Activated CD8-positive, alpha-beta memory T cell treated with anti-CD3 and anti-CD28 coated beads for 36 hours (primary cell): Measurements from ENCODE around the gene ZNF442. TPM values are rescaled to one million over a fixed set of nuclear protein-coding genes. Genes with fewer than 3 reads are reported as not detected.
"Not testable (repeated sequence)": the region's sequence is repeated elsewhere in the genome, so short reads cannot be mapped to it uniquely, and the experiment has no call there.

Experiments used
- CTCF ChIA-PET: fragments of 350-600 bp; sonication (Branson Sonifier 250); formaldehyde crosslinking; loops from one replicate; lab custom pipeline; 2021; ENCODE audit warnings: antibody characterized with exemption; lab: Charles Lee
- POLR2A ChIA-PET: fragments of 350-600 bp; sonication (Branson Sonifier 250); formaldehyde crosslinking; loops from one replicate; lab custom pipeline; 2021; ENCODE audit warnings: antibody characterized with exemption; lab: Charles Lee
- total RNA-seq, 2 experiments: library from RNA; stranded (reverse); gene quantifications; one replicate each; pipeline ENCODE4 v1.2.3, GENCODE V29; 2021

ZNF442 gene
- 1 to 10 TPM; 1.5 to 2.5 TPM for total RNA-seq

- ChIA-PET CTCF (interaction anchor here (0.6 to 2.0 kb wide), 6 partner anchors 10 to 1471 kb away, joined by 3 to 6 read pairs (median 3); partner anchors contain the start of gene ZNF563), POLR2A (interaction anchor here (0.5 to 1.4 kb wide), 3 partner anchors 33 to 1402 kb away, joined by 3 to 18 read pairs (median 3); partner anchors contain the start of genes ZNF136 and ZNF563)
Measured at GRCh38 chr19:12365236-12366162, at the start of gene ZNF442. TSS of gene ZNF442 (minus strand) at chr19:12365683. CDS start at chr19:12363631, 2,052 bp downstream.

- ChIA-PET POLR2A (no interaction called here), CTCF (no interaction called here)
Measured at GRCh38 chr19:12411893-12412292, 46.4 kb upstream of the ZNF442 start.

DNA sequence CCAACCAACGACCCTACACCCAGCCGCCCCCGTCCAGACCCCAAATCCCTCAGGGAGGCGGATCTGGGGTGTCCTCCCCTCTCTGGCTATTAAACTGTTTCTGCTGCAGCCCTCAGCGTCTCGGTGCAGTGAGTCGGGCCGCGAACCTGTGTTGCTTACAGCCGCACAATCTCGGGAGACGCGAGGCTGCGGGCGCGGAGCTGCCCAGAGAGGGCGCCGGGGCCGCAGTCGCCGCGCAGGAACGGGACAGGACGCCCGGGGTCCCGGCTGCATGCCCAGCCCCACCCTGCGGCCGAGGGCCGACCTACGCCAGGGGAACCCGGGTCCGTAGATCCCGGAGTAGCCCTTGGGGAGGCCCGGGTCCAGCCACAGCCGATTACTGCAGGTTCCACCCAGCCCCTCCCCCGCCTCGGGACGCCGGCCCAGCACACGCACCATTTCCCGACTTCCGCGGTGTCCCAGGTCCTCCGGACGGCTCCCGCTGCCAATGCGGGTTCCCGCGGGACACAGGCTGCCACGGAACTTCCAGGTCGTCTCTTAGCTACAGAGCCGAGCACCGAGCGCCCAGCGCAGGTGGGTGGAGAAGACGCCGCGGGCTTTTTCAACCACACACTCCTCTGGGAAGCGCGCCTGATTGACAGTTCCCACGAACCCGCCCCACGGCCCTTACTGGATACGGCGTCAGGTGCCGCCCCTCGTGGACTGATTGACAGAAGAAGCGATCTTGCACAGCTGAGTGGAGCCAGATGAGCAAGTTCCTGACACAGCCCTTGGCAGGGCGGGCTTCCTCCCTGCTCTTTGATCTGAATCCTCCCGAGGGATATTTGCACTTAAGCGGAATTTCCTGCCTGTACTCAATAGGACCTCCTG lies 35.4 kb upstream of the ZNF442 start, which contains the start of gene ZNF799:
Gene ZNF799, minus strand, starts transcription at position 639 of the 870 bp plus-strand sequence. Its CDS starts 201 bp downstream, at position 438.
- ChIA-PET CTCF (interaction anchor here (0.6 to 1.5 kb wide), 6 partner anchors 67 to 556 kb away, joined by 3 to 5 read pairs (median 4); no protein-coding TSS in a partner anchor), POLR2A (interaction anchor here (0.7 kb wide), 2 partner anchors 533 to 1471 kb away, joined by 4 to 5 read pairs; partner anchors contain the start of gene FARSA)

DNA sequence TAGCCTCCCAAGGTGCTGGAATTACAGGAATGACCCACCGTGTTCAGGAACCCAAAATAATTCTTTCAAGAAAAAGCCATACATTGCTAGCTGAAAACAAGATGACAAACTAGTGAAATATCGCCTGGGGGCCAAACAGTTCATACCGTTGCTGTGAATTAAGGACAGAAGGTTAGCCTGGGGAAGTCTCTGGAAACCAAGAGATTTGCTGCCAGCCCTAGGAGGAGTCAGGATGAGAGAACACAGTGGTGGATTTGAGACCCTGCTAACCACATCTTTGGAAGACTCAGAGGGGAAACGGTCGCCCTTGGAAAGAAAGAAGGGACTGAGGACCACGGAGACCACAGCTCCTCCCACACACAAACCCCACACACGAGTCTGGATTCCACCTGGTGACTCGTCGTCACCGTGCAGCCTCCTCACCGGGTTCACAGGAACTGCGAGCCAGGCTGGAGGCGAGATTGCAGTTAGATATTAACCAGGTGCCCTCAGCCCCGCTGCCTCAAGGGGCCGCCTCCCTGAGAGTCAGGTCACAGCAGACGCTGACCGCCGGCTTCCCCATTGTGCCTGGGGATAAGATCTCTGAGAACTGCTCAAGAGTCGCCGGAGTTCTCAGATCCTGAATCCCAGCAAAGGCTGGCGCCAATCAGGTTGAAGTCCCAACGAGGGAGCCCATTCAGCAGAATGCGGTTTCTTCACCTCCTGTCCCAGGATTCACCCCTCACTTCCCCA lies 34.6 kb upstream of the ZNF442 start:
- POLR2A ChIA-PET, CTCF ChIA-PET: not testable (repeated sequence)

DNA sequence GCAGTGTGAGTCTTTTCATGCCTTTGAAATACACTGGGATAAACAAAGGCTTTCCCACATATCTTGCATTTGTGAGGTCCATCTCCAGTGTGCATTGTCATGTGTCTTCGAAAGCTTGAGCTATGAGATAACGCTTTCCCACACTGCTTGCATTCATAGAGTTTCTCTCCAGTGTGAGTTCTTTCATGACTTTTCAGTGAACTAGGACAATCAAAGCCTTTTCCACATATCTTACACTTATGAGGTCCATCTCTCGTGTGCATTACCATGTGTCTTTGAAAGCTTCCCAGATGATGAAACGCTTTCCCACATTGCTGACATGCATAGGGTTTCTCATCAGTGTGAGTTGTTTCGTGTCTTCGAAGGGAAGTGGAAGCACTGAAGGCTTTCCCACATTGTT lies 25.7 kb upstream of the ZNF442 start:
- CTCF ChIA-PET = interaction anchor here (0.6 kb wide), 1 partner anchor 212 kb away, joined by 3 read pairs; no protein-coding TSS in a partner anchor
- POLR2A ChIA-PET = not testable (repeated sequence)

DNA sequence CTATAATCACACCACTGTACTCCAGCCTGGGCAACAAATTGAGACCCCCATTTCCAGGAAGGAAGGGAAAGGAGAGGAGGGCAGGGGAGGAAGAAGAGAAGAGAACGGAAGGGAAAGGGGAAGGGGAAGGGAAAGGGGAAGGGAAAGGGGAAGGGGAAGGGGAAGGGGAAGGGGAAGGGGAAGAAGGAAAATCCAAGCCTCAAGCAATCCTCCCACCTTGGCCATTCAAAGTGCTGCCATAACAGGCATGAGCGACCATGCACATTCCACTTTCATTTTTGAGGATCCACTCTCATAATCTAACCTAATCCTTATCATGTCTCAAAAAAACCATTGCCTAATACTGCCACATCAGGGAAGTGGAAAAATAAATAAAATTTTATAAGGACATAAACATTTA lies 20.9 kb upstream of the ZNF442 start:
- POLR2A ChIA-PET, CTCF ChIA-PET: not testable (repeated sequence)

GRCh38 chr19:12380444-12380737 lies 14.9 kb upstream of the ZNF442 start:
- POLR2A ChIA-PET = no interaction called here
- CTCF ChIA-PET = interaction anchor here (0.6 kb wide), 1 partner anchor 80 kb away, joined by 4 read pairs; no protein-coding TSS in a partner anchor

- CTCF ChIA-PET = interaction anchor here (0.6 kb wide), 1 partner anchor 79 kb away, joined by 4 read pairs; no protein-coding TSS in a partner anchor
- POLR2A ChIA-PET = no interaction called here
Measured at GRCh38 chr19:12379732-12380443, 14.4 kb upstream of the ZNF442 start.

GRCh38 chr19:12374026-12374425 lies 8.5 kb upstream of the ZNF442 start:
- CTCF ChIA-PET = interaction anchor here (0.7 kb wide), 1 partner anchor 265 kb away, joined by 3 read pairs; no protein-coding TSS in a partner anchor
- POLR2A ChIA-PET = no interaction called here

DNA sequence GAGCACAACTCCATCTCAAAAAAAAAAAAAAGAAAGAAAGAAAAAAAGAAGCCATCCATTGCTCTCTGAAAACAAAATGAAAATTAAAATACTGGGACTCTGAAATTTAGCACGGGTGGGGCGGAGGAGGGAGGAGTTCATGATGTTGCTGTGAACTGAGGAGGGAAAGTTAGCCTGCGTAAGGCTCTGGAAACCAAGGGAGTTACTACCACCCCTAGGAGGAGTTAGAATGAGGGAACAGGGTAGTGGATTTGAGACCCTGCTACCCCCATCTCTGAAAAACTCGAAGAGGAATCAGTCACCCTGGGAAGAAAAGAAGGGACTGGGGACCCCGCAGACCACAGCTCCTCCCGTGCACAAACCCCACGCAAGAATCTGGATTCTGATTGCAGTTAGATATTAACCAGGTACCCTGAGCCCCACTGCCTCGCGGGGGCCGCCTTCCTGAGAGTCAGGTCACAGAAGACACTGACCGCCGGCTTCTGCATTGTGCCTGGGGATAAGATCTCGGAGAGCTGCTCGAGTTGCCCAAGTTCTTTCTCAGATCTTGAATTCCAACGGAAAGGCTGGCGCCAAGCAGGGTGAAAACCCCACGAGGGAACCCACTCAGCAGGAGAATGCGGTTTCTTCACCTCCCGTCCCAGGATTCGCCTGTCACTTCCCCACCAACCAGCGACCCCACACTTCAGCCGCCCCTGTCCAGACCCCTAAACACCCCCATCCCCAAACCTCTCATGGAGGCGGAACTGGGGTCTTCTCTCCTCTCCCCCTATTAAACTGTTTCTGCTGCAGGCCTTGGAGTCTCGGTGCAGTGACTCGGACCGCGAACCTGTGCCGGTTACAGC lies 870 bp downstream of the ZNF442 start:
- ChIA-PET CTCF (interaction anchor here (0.6 to 2.0 kb wide), 3 partner anchors 31 to 1470 kb away, joined by 3 to 6 read pairs (median 5); partner anchors contain the start of gene ZNF563), POLR2A (interaction anchor here (1.0 to 1.4 kb wide), 2 partner anchors 32 to 202 kb away, joined by 3 to 18 read pairs; partner anchors contain the start of genes ZNF136 and ZNF563)

- POLR2A ChIA-PET, CTCF ChIA-PET: not testable (repeated sequence)
Measured at GRCh38 chr19:12362236-12362635, 3.2 kb downstream of the ZNF442 start.

DNA sequence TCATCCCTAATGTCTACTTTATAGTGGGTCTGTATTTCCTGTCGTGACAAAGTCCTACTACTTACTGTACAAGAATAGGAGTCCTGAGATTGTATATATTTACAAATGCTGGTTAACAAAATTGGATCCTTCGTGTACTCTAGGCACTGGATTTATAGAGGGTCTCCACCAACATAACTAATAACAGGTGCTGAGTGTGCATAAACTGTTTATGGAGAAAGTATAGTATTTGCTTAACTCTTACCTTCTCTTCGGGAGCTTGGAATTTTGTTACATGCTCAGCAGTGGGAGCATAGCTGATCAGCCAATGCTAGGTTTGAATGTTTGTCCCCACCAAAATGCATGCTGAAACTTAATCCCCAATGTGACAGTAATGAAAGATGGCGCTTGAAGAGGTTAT lies 12.1 kb downstream of the ZNF442 start:
- CTCF ChIA-PET = no interaction called here

GRCh38 chr19:12350890-12351197 lies 14.6 kb downstream of the ZNF442 start:
- ChIA-PET CTCF (no interaction called here), POLR2A (no interaction called here)

More for the DNA sequence above, 12.1 kb downstream of the ZNF442 start:
- POLR2A ChIA-PET = no interaction called here

- CTCF ChIA-PET = no interaction called here
Measured at GRCh38 chr19:12350185-12350889, 15.1 kb downstream of the ZNF442 start.

GRCh38 chr19:12346896-12347295 lies 18.6 kb downstream of the ZNF442 start:
- ChIA-PET CTCF (no interaction called here), POLR2A (no interaction called here)

More at GRCh38 chr19:12350185-12350889, 15.1 kb downstream of the ZNF442 start:
- POLR2A ChIA-PET = no interaction called here

DNA sequence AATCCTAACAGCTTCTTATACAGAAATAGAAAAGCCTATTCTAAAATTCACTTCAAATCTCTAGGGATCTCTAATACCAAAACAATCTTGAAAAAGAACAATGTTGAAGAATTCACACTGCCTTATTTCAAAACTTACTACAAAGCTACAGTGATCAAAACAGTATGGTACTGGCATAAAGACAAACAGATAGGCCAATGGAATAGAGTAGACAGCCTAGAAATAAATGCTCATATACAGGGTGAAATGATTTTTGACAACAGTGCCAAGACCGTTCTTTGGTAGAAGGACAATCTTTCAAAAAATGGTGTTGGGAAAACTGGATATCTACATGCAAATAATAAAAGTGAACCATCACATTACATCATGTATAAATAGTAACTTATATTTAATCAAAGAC lies 20.3 kb downstream of the ZNF442 start:
- ChIA-PET POLR2A (no interaction called here), CTCF (no interaction called here)
